Neutrophil (primary cell): ENCODE measurements around the gene PDS5A.
"Not testable (repeated sequence)": the region's sequence is repeated elsewhere in the genome, so short reads cannot be mapped to it uniquely, and the experiment has no call there.

Experiments
- H3K27ac ChIP-seq: fragments of 200-600 bp; sonication (generic); 2 replicates; pipeline ENCODE4 v1.5.1; 2016; ENCODE audit warnings: mild to moderate bottlenecking, moderate library complexity
- H3K27me3 ChIP-seq: fragments of 200-600 bp; sonication (generic); 2 replicates; pipeline ENCODE4 v1.6.0; 2016; ENCODE audit warnings: mild to moderate bottlenecking
- H3K36me3 ChIP-seq: fragments of 200-600 bp; sonication (generic); 2 replicates; pipeline ENCODE4 v1.5.1; 2017
- H3K4me1 ChIP-seq, 2 experiments: fragments of 200-600 bp in 1 of 2; sonication (generic) in 1 of 2; 1 replicate in 1 of 2; 2 replicates in 1 of 2; pipeline versions ENCODE4 v1.5.1 to v1.6.1; 2013 to 2016; ENCODE audit warnings: low read depth in 1 of 2, low read length in 1 of 2, mild to moderate bottlenecking in 1 of 2, moderate library complexity in 1 of 2; ENCODE audit not compliant: control insufficient read depth in 1 of 2, insufficient read depth in 1 of 2
- H3K4me3 ChIP-seq, 2 experiments: fragments of 200-600 bp in 1 of 2; sonication (generic) in 1 of 2; 1 replicate in 1 of 2; 2 replicates in 1 of 2; pipeline ENCODE4 v1.5.1; 2013 to 2016; ENCODE audit warnings: low read depth in 1 of 2, low read length in 1 of 2, mild to moderate bottlenecking in 1 of 2, moderate library complexity in 1 of 2
- H3K9me3 ChIP-seq: fragments of 200-600 bp; sonication (generic); 2 replicates; pipeline ENCODE4 v1.5.1; 2016
- CTCF ChIP-seq: fragments of 200-600 bp; sonication (generic); IDR thresholded peaks from 2 replicates; pipeline ENCODE4 v1.5.1; 2016; ENCODE audit warnings: antibody characterized with exemption

The PDS5A gene

GRCh38 chr4:39922399-39922798 lies 55.3 kb downstream of the PDS5A start:
- Histone ChIP-seq H3K27ac (no peak overlapping the region), H3K4me1 (no peaks in the 10 kb centered on the region), H3K27me3 (no peaks in the 10 kb centered on the region), H3K4me3 (no peak overlapping the region), H3K9me3 (no peaks in the 10 kb centered on the region), H3K36me3 (peaks cover 34% of the 10 kb centered on the region)
- no peak for TF ChIP-seq CTCF

- Histone ChIP-seq H3K27ac (no peak overlapping the region), H3K4me1 (no peaks in the 10 kb centered on the region), H3K4me3 (no peak overlapping the region), H3K36me3 (peaks cover 71% of the 10 kb centered on the region), H3K27me3 (no peaks in the 10 kb centered on the region), H3K9me3 (no peaks in the 10 kb centered on the region)
- TF ChIP-seq CTCF: no peak
Measured at GRCh38 chr4:39913471-39913870, 64.2 kb downstream of the PDS5A start.

- H3K4me3 ChIP-seq: no peak overlapping the region
- H3K27ac ChIP-seq: no peak overlapping the region
- TF ChIP-seq CTCF: no peak
- peaks cover 50% of the 10 kb centered on the region for H3K36me3 ChIP-seq
- H3K27me3 ChIP-seq: no peaks in the 10 kb centered on the region
- no peaks in the 10 kb centered on the region for H3K4me1 ChIP-seq
- no peaks in the 10 kb centered on the region for H3K9me3 ChIP-seq
Measured at GRCh38 chr4:39910064-39910463, 67.6 kb downstream of the PDS5A start.

- no peak for TF ChIP-seq CTCF
- Histone ChIP-seq H3K36me3 (peaks cover 49% of the 10 kb centered on the region), H3K9me3 (no peaks in the 10 kb centered on the region)
Measured at GRCh38 chr4:39908284-39908683, 69.4 kb downstream of the PDS5A start.

GRCh38 chr4:39905656-39906055 lies 72.1 kb downstream of the PDS5A start:
- Histone ChIP-seq H3K27ac (no peak overlapping the region), H3K9me3 (no peaks in the 10 kb centered on the region), H3K27me3 (no peaks in the 10 kb centered on the region), H3K36me3 (peaks cover 51% of the 10 kb centered on the region), H3K4me1 (no peaks in the 10 kb centered on the region), H3K4me3 (no peak overlapping the region)
- no peak for TF ChIP-seq CTCF

More at GRCh38 chr4:39908284-39908683, 69.4 kb downstream of the PDS5A start:
- Histone ChIP-seq H3K4me3 (no peak overlapping the region), H3K27me3 (no peaks in the 10 kb centered on the region), H3K27ac (no peak overlapping the region), H3K4me1 (no peaks in the 10 kb centered on the region)

- H3K4me1 ChIP-seq: not testable (repeated sequence)
Measured at GRCh38 chr4:39905019-39905418, 72.7 kb downstream of the PDS5A start.

More at GRCh38 chr4:39905019-39905418, 72.7 kb downstream of the PDS5A start:
- not testable (repeated sequence) for H3K9me3 ChIP-seq, H3K27me3 ChIP-seq, H3K27ac ChIP-seq, H3K4me3 ChIP-seq
- peaks cover 53% of the 10 kb centered on the region for H3K36me3 ChIP-seq
